HFFc6 (cell line): Measurements from ENCODE around the gene ZRSR2. TPM values are rescaled to one million over a fixed set of nuclear protein-coding genes. Genes with fewer than 3 reads are reported as not detected.
A peak's percentile ranks its signal among the peaks of the same experiment; 100 is the strongest.
"Not testable (repeated sequence)": the region's sequence is repeated elsewhere in the genome, so short reads cannot be mapped to it uniquely, and the experiment has no call there.

ENCODE experiments used
- DNase-seq: peaks from one replicate; pipeline ENCODE4 v3.0.0-alpha.2; 2018
- H3K27ac Mint-ChIP-seq: 2 replicates; pipeline ENCODE4 v1.8.0; 2020; ENCODE audit warnings: mild to moderate bottlenecking, mixed read lengths
- H3K27me3 Mint-ChIP-seq: 2 replicates; pipeline ENCODE4 v1.8.0; 2021; ENCODE audit warnings: mild to moderate bottlenecking, moderate library complexity, mixed read lengths; ENCODE audit not compliant: insufficient read depth
- H3K36me3 Mint-ChIP-seq: 2 replicates; pipeline ENCODE4 v1.8.0; 2021; ENCODE audit warnings: low read depth, mixed read lengths
- H3K4me1 Mint-ChIP-seq: 2 replicates; pipeline ENCODE4 v1.8.0; 2020; ENCODE audit warnings: low read depth, mixed read lengths
- H3K4me3 Mint-ChIP-seq: 2 replicates; pipeline ENCODE4 v1.8.0; 2020; ENCODE audit warnings: mild to moderate bottlenecking, moderate library complexity, mixed read lengths
- H3K9me3 Mint-ChIP-seq: 2 replicates; pipeline ENCODE4 v1.8.0; 2020; ENCODE audit warnings: mild to moderate bottlenecking, mixed read lengths
- CTCF ChIP-seq: fragments of 200-600 bp; sonication (generic); IDR thresholded peaks from 2 replicates; pipeline ENCODE4 v1.5.0; 2021; ENCODE audit warnings: antibody characterized with exemption, mild to moderate bottlenecking
- long read RNA-seq: library from polyadenylated mRNA; unstranded; transcript quantifications from one replicate; pipeline ENCODE4 v2.0.0, GENCODE V29; 2019
- total RNA-seq, 6 experiments: library from RNA; stranded (reverse); fragmentation: NEBNext Ultra II Directional; extraction: Animal tissue kit (Norgen Biotek cat#: 25700); gene quantifications; 2 replicates in 1 of 6; 3 replicates in 5 of 6; pipeline ENCODE4 v1.2.3, GENCODE V29; 2021

The ZRSR2 gene
- total RNA-seq, result 1 to 10 TPM; 5.1 to 7.0 (median 5.6) TPM
- long read RNA-seq, transcript ZRSR2-201 (11 exons, 1,491 nt), result major isoform, 6 of 10 reads
- long read RNA-seq, partial matches to known transcripts, result 1 of 10 reads
- long read RNA-seq, other reads (novel, unspliced or antisense), result 3 of 10 reads

GRCh38 chrX:15789979-15790768 is at the start of gene ZRSR2:
TSS of gene ZRSR2 (plus strand) at chrX:15790484. CDS start at chrX:15790496, 12 bp downstream.
- DNase-seq, result peak; percentile 66
- H3K27ac Mint-ChIP-seq, result no peak within 1 kb of the TSS
- H3K4me3 Mint-ChIP-seq, result no peak within 1 kb of the TSS
- H3K36me3 Mint-ChIP-seq, result no peaks in the 10 kb centered on the region; the same call in 1 of the 2 replicates
- no peaks in the 10 kb centered on the region for H3K9me3 Mint-ChIP-seq
- H3K27me3 Mint-ChIP-seq, result no peaks in the 10 kb centered on the region
- no peak for TF ChIP-seq CTCF
- no peaks in the 10 kb centered on the region for H3K4me1 Mint-ChIP-seq

- H3K36me3 Mint-ChIP-seq, result no peaks in the 10 kb centered on the region
- no peak for TF ChIP-seq CTCF
- no peaks in the 10 kb centered on the region for H3K9me3 Mint-ChIP-seq
- peaks cover 16% of the 10 kb centered on the region for H3K4me1 Mint-ChIP-seq
- no peak for DNase-seq
- H3K4me3 Mint-ChIP-seq, result no peak overlapping the region
- no peaks in the 10 kb centered on the region; the same call in 1 of the 2 replicates for H3K27me3 Mint-ChIP-seq
- H3K27ac Mint-ChIP-seq, result no peak overlapping the region
These were observed 46.0 kb upstream of the ZRSR2 start for GRCh38 chrX:15744181-15744867.

GRCh38 chrX:15745179-15745578 is 45.1 kb upstream of the ZRSR2 start:
- no peak overlapping the region for H3K27ac Mint-ChIP-seq

GRCh38 chrX:15746651-15747050 is 43.6 kb upstream of the ZRSR2 start:
- H3K36me3 Mint-ChIP-seq, H3K27ac Mint-ChIP-seq, H3K27me3 Mint-ChIP-seq, H3K4me3 Mint-ChIP-seq, DNase-seq, H3K9me3 Mint-ChIP-seq: not testable (repeated sequence)
- H3K4me1 Mint-ChIP-seq, result peaks cover 30% of the 10 kb centered on the region

More at GRCh38 chrX:15745179-15745578, 45.1 kb upstream of the ZRSR2 start:
- no peaks in the 10 kb centered on the region for H3K36me3 Mint-ChIP-seq
- TF ChIP-seq CTCF, result no peak
- peaks cover 16% of the 10 kb centered on the region for H3K4me1 Mint-ChIP-seq
- no peak overlapping the region; the same call in 1 of the 2 replicates for H3K4me3 Mint-ChIP-seq
- no peak for DNase-seq
- H3K27me3 Mint-ChIP-seq, result no peaks in the 10 kb centered on the region; the same call in 1 of the 2 replicates
- no peaks in the 10 kb centered on the region for H3K9me3 Mint-ChIP-seq

GRCh38 chrX:15747626-15748173 is 42.6 kb upstream of the ZRSR2 start:
- no peaks in the 10 kb centered on the region for H3K36me3 Mint-ChIP-seq
- no peak for DNase-seq
- TF ChIP-seq CTCF, result no peak
- H3K27ac Mint-ChIP-seq, result no peak overlapping the region
- no peaks in the 10 kb centered on the region; the same call in 1 of the 2 replicates for H3K27me3 Mint-ChIP-seq
- H3K9me3 Mint-ChIP-seq, result no peaks in the 10 kb centered on the region
- peaks cover 34% of the 10 kb centered on the region for H3K4me1 Mint-ChIP-seq
- H3K4me3 Mint-ChIP-seq, result no peak overlapping the region
